ENCODE data around the gene HSPG2. TPM values are rescaled to one million over a fixed set of nuclear protein-coding genes. Genes with fewer than 3 reads are reported as not detected.
A peak's percentile ranks its signal among the peaks of the same experiment; 100 is the strongest.

Gene HSPG2
- total and polyA plus RNA-seq, 2 of the 13 experiments (the other 11 are each of a cell fraction or from before 2014, with no cell fraction given): 9.1 to 13.1 TPM

DNA sequence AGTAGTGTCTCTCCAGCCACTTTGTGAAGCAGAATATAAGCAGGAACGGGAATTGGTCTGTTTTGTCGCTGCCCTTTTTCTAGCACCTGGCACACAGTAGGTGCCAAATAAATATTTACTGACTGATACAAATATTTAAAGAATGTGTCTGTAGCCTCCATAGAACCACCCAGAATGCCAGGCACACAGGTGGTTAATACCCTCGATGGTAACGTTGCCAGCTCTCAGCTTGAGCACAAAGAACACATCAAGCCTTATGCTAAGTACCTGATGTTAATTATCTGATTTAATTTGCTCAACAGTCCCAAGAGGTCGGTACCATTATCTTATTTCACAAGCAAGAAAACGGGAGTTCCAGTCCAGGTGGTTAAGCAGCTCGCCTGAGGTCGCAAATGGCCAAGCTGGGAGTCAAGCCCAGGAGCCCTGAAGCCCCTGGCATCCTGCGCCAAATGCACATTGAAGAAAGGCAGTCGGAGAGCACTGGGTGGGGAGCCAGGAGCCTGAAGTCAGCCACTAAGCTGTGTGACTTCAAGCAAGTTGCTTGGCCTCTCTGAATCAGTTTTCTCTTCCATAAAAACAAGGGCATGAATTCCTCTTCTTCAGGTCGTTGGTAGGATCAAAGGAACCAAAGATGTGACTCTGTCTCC lies 26.4 kb downstream of the HSPG2 start (continued):
- TF ChIP-seq TARDBP (CRISPR knock-in tag; IDR thresholded peaks at IDR 0.05) (no peak), ZFP36 (IDR thresholded peaks at IDR 0.05; ENCODE audit: borderline replicate concordance, low read depth, low read length, partially characterized antibody) (peak; percentile 35), ZNF414 (CRISPR knock-in tag; IDR thresholded peaks at IDR 0.05) (no peak), TMF1 (CRISPR knock-in tag; IDR thresholded peaks at IDR 0.05; ENCODE audit: low read depth) (no peak), ZKSCAN1 (IDR thresholded peaks at IDR 0.05; ENCODE audit: low read length) (peak; percentile 42; the same call in 1 of the 2 replicates), ZNF768 (CRISPR knock-in tag; IDR thresholded peaks at IDR 0.05) (peak; percentile 99), ZNF691 (CRISPR knock-in tag; IDR thresholded peaks at IDR 0.05; ENCODE audit: borderline replicate concordance, low read depth) (0 out of 2 replicates have a peak, but pooled peaks have one; percentile 14), CHD4 (IDR thresholded peaks at IDR 0.05; ENCODE audit: borderline replicate concordance, low read length) (peak; percentile 28; the same call in 1 of the 2 replicates), HDAC1 (CRISPR knock-in tag; IDR thresholded peaks at IDR 0.05) (no peak), ZNF275 (CRISPR knock-in tag; IDR thresholded peaks at IDR 0.05; ENCODE audit: borderline replicate concordance) (no peak), NKX3-1 (CRISPR knock-in tag; IDR thresholded peaks at IDR 0.05) (no peak)
